ENCODE results near the gene SPRN. TPM values are rescaled to one million over a fixed set of nuclear protein-coding genes. Genes with fewer than 3 reads are reported as not detected.
A peak's percentile ranks its signal among the peaks of the same experiment; 100 is the strongest.
"Not testable (repeated sequence)": the region's sequence is repeated elsewhere in the genome, so short reads cannot be mapped to it uniquely, and the experiment has no call there.

Gene SPRN
- total RNA-seq, 1 donor from 2014 or later, result 2.0 TPM

GRCh38 chr10:133388236-133388972 is 36.0 kb downstream of the SPRN start:
- H3K36me3 Mint-ChIP-seq (ENCODE audit: unreplicated experiment), result no peaks in the 10 kb centered on the region
- TF ChIP-seq CTCF (IDR thresholded peaks at IDR 0.05; ENCODE audit: partially characterized antibody, unreplicated experiment), result no peak
- H3K27me3 Mint-ChIP-seq (ENCODE audit: unreplicated experiment), result peaks cover 3% of the 10 kb centered on the region
- H3K9me3 Mint-ChIP-seq (ENCODE audit: unreplicated experiment), result peaks cover 7% of the 10 kb centered on the region
- H3K27ac Mint-ChIP-seq (ENCODE audit: unreplicated experiment), result no peak overlapping the region
- H3K4me1 Mint-ChIP-seq (ENCODE audit: low read depth, unreplicated experiment), result peaks cover 8% of the 10 kb centered on the region
- no peak for DNase-seq
- no peak overlapping the region for H3K4me3 Mint-ChIP-seq (ENCODE audit: unreplicated experiment)

GRCh38 chr10:133386951-133387350 is 37.5 kb downstream of the SPRN start:
- H3K9me3 Mint-ChIP-seq (ENCODE audit: unreplicated experiment); H3K27me3 Mint-ChIP-seq (ENCODE audit: unreplicated experiment); H3K4me1 Mint-ChIP-seq (ENCODE audit: low read depth, unreplicated experiment); DNase-seq; H3K4me3 Mint-ChIP-seq (ENCODE audit: unreplicated experiment); H3K36me3 Mint-ChIP-seq (ENCODE audit: unreplicated experiment); H3K27ac Mint-ChIP-seq (ENCODE audit: unreplicated experiment): not testable (repeated sequence)

- no peak for TF ChIP-seq CTCF (IDR thresholded peaks at IDR 0.05; ENCODE audit: partially characterized antibody, unreplicated experiment)
- no peak for DNase-seq
These were observed 39.2 kb downstream of the SPRN start for GRCh38 chr10:133385214-133385613.

GRCh38 chr10:133384071-133384470 is 40.4 kb downstream of the SPRN start:
- H3K27ac Mint-ChIP-seq (ENCODE audit: unreplicated experiment), result peak overlapping the region; percentile 46
- H3K9me3 Mint-ChIP-seq (ENCODE audit: unreplicated experiment), result peaks cover 7% of the 10 kb centered on the region
- DNase-seq, result no peak
- peak overlapping the region; percentile 32 for H3K4me3 Mint-ChIP-seq (ENCODE audit: unreplicated experiment)
- no peak for TF ChIP-seq CTCF (IDR thresholded peaks at IDR 0.05; ENCODE audit: partially characterized antibody, unreplicated experiment)
- H3K27me3 Mint-ChIP-seq (ENCODE audit: unreplicated experiment), result peaks cover 7% of the 10 kb centered on the region
- H3K4me1 Mint-ChIP-seq (ENCODE audit: low read depth, unreplicated experiment), result peaks cover 11% of the 10 kb centered on the region
- H3K36me3 Mint-ChIP-seq (ENCODE audit: unreplicated experiment), result no peaks in the 10 kb centered on the region

More at GRCh38 chr10:133385214-133385613, 39.2 kb downstream of the SPRN start:
- Mint-ChIP-seq H3K36me3 (ENCODE audit: unreplicated experiment) (no peaks in the 10 kb centered on the region), H3K27me3 (ENCODE audit: unreplicated experiment) (peaks cover 7% of the 10 kb centered on the region), H3K4me3 (ENCODE audit: unreplicated experiment) (no peak overlapping the region), H3K9me3 (ENCODE audit: unreplicated experiment) (peaks cover 7% of the 10 kb centered on the region), H3K4me1 (ENCODE audit: low read depth, unreplicated experiment) (peaks cover 11% of the 10 kb centered on the region), H3K27ac (ENCODE audit: unreplicated experiment) (no peak overlapping the region)

GRCh38 chr10:133383551-133383950 is 40.9 kb downstream of the SPRN start:
- Mint-ChIP-seq H3K9me3 (ENCODE audit: unreplicated experiment) (peaks cover 7% of the 10 kb centered on the region), H3K27ac (ENCODE audit: unreplicated experiment) (no peak overlapping the region), H3K4me3 (ENCODE audit: unreplicated experiment) (no peak overlapping the region), H3K36me3 (ENCODE audit: unreplicated experiment) (no peaks in the 10 kb centered on the region), H3K4me1 (ENCODE audit: low read depth, unreplicated experiment) (peaks cover 11% of the 10 kb centered on the region), H3K27me3 (ENCODE audit: unreplicated experiment) (peaks cover 7% of the 10 kb centered on the region)
- no peak for DNase-seq
- no peak for TF ChIP-seq CTCF (IDR thresholded peaks at IDR 0.05; ENCODE audit: partially characterized antibody, unreplicated experiment)
